Measurements from ENCODE around the gene TNK2.
A peak's percentile ranks its signal among the peaks of the same experiment; 100 is the strongest.

TNK2 gene

GRCh38 chr3:195859061-195859845 is 49.1 kb downstream of the TNK2 start:
- CTCF ChIA-PET: interaction anchor here (0.8 to 1.4 kb wide), 3 partner anchors 35 to 56 kb away, joined by 5 to 12 read pairs (median 10); no protein-coding TSS in a partner anchor
- POLR2A ChIA-PET: interaction anchor here (0.9 kb wide), 1 partner anchor 30 kb away, joined by 3 read pairs; no protein-coding TSS in a partner anchor

GRCh38 chr3:195856410-195857084 is 51.8 kb downstream of the TNK2 start:
- no peak for TF ChIP-seq CTBP1 (IDR thresholded peaks at IDR 0.05; ENCODE audit: borderline replicate concordance)
- no peak for TF ChIP-seq SP1 (IDR thresholded peaks at IDR 0.05)
- no peak for TF ChIP-seq FOXK2 (IDR thresholded peaks at IDR 0.05)
- TF ChIP-seq PKNOX1 (IDR thresholded peaks at IDR 0.05): no peak
- TF ChIP-seq L3MBTL2 (conservative IDR thresholded peaks at IDR 0.05): no peak
- TF ChIP-seq TARDBP (IDR thresholded peaks at IDR 0.05): no peak
- TF ChIP-seq ELF4 (IDR thresholded peaks at IDR 0.05): no peak
- TF ChIP-seq FOXM1 (IDR thresholded peaks at IDR 0.05; ENCODE audit: borderline replicate concordance): no peak
- no peak for TF ChIP-seq ARNT (IDR thresholded peaks at IDR 0.05)
- TF ChIP-seq ZNF384 (IDR thresholded peaks at IDR 0.05): no peak
- no peak for TF ChIP-seq FOXA1 (IDR thresholded peaks at IDR 0.05)
- no peak for TF ChIP-seq BHLHE40 (IDR thresholded peaks at IDR 0.05; ENCODE audit: borderline replicate concordance)
- TF ChIP-seq HDGF (IDR thresholded peaks at IDR 0.05; ENCODE audit: borderline replicate concordance): no peak
- TF ChIP-seq SUZ12 (IDR thresholded peaks at IDR 0.05): no peak
- TF ChIP-seq NFRKB (IDR thresholded peaks at IDR 0.05): no peak
- no peak for TF ChIP-seq LEF1 (IDR thresholded peaks at IDR 0.05; ENCODE audit: borderline replicate concordance)
- ChIA-PET POLR2A (no interaction called here), CTCF (interaction anchor here (1.2 kb wide), 1 partner anchor 38 kb away, joined by 4 read pairs; no protein-coding TSS in a partner anchor)
- no peak for DNase-seq (ENCODE audit: extremely low spot score)

More at GRCh38 chr3:195859061-195859845, 49.1 kb downstream of the TNK2 start:
- DNase-seq (ENCODE audit: extremely low spot score): peak; percentile 65
- TF ChIP-seq SP1 (IDR thresholded peaks at IDR 0.05): no peak
- TF ChIP-seq CTBP1 (IDR thresholded peaks at IDR 0.05; ENCODE audit: borderline replicate concordance): no peak
- no peak for TF ChIP-seq PKNOX1 (IDR thresholded peaks at IDR 0.05)
- TF ChIP-seq FOXK2 (IDR thresholded peaks at IDR 0.05): no peak
- no peak for TF ChIP-seq LEF1 (IDR thresholded peaks at IDR 0.05; ENCODE audit: borderline replicate concordance)

- POLR2A ChIA-PET: no interaction called here
- no peak for DNase-seq (ENCODE audit: extremely low spot score)
- CTCF ChIA-PET: interaction anchor here (1.2 kb wide), 1 partner anchor 39 kb away, joined by 4 read pairs; no protein-coding TSS in a partner anchor
- TF ChIP-seq TARDBP (IDR thresholded peaks at IDR 0.05) (no peak), PKNOX1 (IDR thresholded peaks at IDR 0.05) (no peak), ELF4 (IDR thresholded peaks at IDR 0.05) (no peak), ZNF384 (IDR thresholded peaks at IDR 0.05) (no peak), LEF1 (IDR thresholded peaks at IDR 0.05; ENCODE audit: borderline replicate concordance) (no peak), HDGF (IDR thresholded peaks at IDR 0.05; ENCODE audit: borderline replicate concordance) (no peak), NFRKB (IDR thresholded peaks at IDR 0.05) (no peak), SP1 (IDR thresholded peaks at IDR 0.05) (no peak), FOXM1 (IDR thresholded peaks at IDR 0.05; ENCODE audit: borderline replicate concordance) (no peak), L3MBTL2 (conservative IDR thresholded peaks at IDR 0.05) (no peak), FOXK2 (IDR thresholded peaks at IDR 0.05) (no peak), ARNT (IDR thresholded peaks at IDR 0.05) (no peak), CTBP1 (IDR thresholded peaks at IDR 0.05; ENCODE audit: borderline replicate concordance) (no peak), FOXA1 (IDR thresholded peaks at IDR 0.05) (no peak), BHLHE40 (IDR thresholded peaks at IDR 0.05; ENCODE audit: borderline replicate concordance) (no peak), SUZ12 (IDR thresholded peaks at IDR 0.05) (no peak)
Observed at GRCh38 chr3:195855471-195856409, 52.6 kb downstream of the TNK2 start.

GRCh38 chr3:195854628-195855294 is 53.6 kb downstream of the TNK2 start:
- TF ChIP-seq ELF4 (IDR thresholded peaks at IDR 0.05) (no peak), CTBP1 (IDR thresholded peaks at IDR 0.05; ENCODE audit: borderline replicate concordance) (no peak), HDGF (IDR thresholded peaks at IDR 0.05; ENCODE audit: borderline replicate concordance) (no peak), FOXK2 (IDR thresholded peaks at IDR 0.05) (no peak), TARDBP (IDR thresholded peaks at IDR 0.05) (no peak), BHLHE40 (IDR thresholded peaks at IDR 0.05; ENCODE audit: borderline replicate concordance) (no peak), LEF1 (IDR thresholded peaks at IDR 0.05; ENCODE audit: borderline replicate concordance) (no peak), FOXM1 (IDR thresholded peaks at IDR 0.05; ENCODE audit: borderline replicate concordance) (no peak), NFRKB (IDR thresholded peaks at IDR 0.05) (no peak), PKNOX1 (IDR thresholded peaks at IDR 0.05) (no peak), ARNT (IDR thresholded peaks at IDR 0.05) (no peak), FOXA1 (IDR thresholded peaks at IDR 0.05) (no peak), ZNF384 (IDR thresholded peaks at IDR 0.05) (no peak), L3MBTL2 (conservative IDR thresholded peaks at IDR 0.05) (no peak), SP1 (IDR thresholded peaks at IDR 0.05) (no peak)
- no peak for DNase-seq (ENCODE audit: extremely low spot score)
- ChIA-PET POLR2A (no interaction called here), CTCF (no interaction called here)
